HG02884 (cell line): ENCODE data around the gene ZNF483.
"Not testable (repeated sequence)": the region's sequence is repeated elsewhere in the genome, so short reads cannot be mapped to it uniquely, and the experiment has no call there.

Experiments used
- ATAC-seq: cut with Tn5 transposase; IDR thresholded peaks from one replicate; pipeline ENCODE4 v1.9.1; 2021; ENCODE audit warnings: mild to moderate bottlenecking, moderate library complexity; ENCODE audit not compliant: unreplicated experiment

ZNF483 gene

GRCh38 chr9:111605041-111605559, 80.1 kb downstream of the ZNF483 start:
- no peak for ATAC-seq

GRCh38 chr9:111610149-111610548, 85.2 kb downstream of the ZNF483 start:
- no peak for ATAC-seq

- ATAC-seq, result no peak
Measured at GRCh38 chr9:111610845-111611244, 85.9 kb downstream of the ZNF483 start.

- no peak for ATAC-seq
Measured at GRCh38 chr9:111613436-111614040, 88.6 kb downstream of the ZNF483 start.

GRCh38 chr9:111615928-111616327, 90.9 kb downstream of the ZNF483 start:
- ATAC-seq, result no peak

DNA sequence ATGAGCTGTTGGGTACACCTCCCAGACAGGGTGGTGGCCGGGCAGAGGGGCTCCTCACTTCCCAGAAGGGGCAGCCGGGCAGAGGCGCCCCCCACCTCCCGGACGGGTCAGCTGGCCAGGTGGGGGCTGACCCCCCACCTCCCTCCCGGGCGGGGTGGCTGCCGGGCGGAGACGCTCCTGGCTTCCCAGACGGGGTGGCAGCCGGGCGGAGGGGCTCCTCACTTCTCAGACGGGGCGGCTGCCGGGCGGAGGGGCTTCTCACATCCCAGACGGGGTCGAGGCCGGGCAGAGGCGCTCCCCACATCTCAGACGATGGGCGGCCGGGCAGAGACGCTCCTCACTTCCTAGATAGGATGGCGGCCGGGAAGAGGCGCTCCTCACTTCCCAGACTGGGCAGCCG, 92.4 kb downstream of the ZNF483 start:
- not testable (repeated sequence) for ATAC-seq

- no peak for ATAC-seq
Measured at GRCh38 chr9:111621895-111622480, 97.0 kb downstream of the ZNF483 start.

DNA sequence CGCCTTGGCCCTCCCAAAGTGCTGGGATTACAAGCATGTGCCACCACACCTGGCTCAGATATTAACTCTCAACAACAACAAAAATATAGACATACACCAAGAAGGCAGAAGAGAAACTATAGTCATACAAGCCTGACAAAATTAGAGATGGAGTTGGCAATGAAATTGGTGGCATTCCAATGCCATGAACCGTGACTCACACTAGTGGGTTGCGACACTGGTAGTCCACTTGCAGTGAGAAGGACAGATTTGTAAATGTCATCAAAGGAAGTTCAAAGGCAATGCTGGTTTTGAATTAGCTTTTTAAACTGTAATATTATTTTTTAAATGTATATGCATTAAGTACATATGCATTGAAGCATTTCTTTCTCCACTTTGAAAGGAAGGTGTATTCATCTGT, 97.6 kb downstream of the ZNF483 start:
- ATAC-seq, result no peak
